Mesenchymal stem cell (in vitro differentiated cells and primary cell): ENCODE measurements around the gene PCDHB14.
"Not testable (repeated sequence)": the region's sequence is repeated elsewhere in the genome, so short reads cannot be mapped to it uniquely, and the experiment has no call there.

ENCODE experiments used
- DNase-seq: peaks from one replicate; pipeline ENCODE4 v3.0.0-alpha.2; 2013
- H2AFZ ChIP-seq: one replicate; pipeline ENCODE4 v1.6.1; 2013; ENCODE audit warnings: low read depth, mild to moderate bottlenecking, control low read depth, inconsistent platforms, low read length, moderate library complexity
- H2AK5ac ChIP-seq: 2 replicates; pipeline ENCODE4 v1.6.1; 2013; ENCODE audit warnings: low read length, moderate library complexity, mild to moderate bottlenecking, inconsistent platforms; ENCODE audit not compliant: severe bottlenecking
- H2BK120ac ChIP-seq: one replicate; pipeline ENCODE4 v1.6.1; 2013; ENCODE audit warnings: low read depth, mild to moderate bottlenecking, inconsistent platforms, low read length, moderate library complexity
- H2BK12ac ChIP-seq, 2 experiments: one replicate each; pipeline ENCODE4 v1.6.1; 2013; ENCODE audit warnings: inconsistent platforms in 2 of 2, low read length in 2 of 2, mild to moderate bottlenecking in 2 of 2, moderate library complexity in 2 of 2, control low read depth in 1 of 2
- H2BK15ac ChIP-seq: one replicate; pipeline ENCODE4 v1.6.1; 2013; ENCODE audit warnings: mild to moderate bottlenecking, low read depth, inconsistent platforms; ENCODE audit not compliant: poor library complexity, severe bottlenecking
- H2BK5ac ChIP-seq: 2 replicates; pipeline ENCODE4 v1.6.1; 2013; ENCODE audit warnings: low read depth, mild to moderate bottlenecking, low read length, control low read depth, inconsistent platforms; ENCODE audit not compliant: poor library complexity, severe bottlenecking
- H3K14ac ChIP-seq, 2 experiments: one replicate each; pipeline ENCODE4 v1.6.1; 2013; ENCODE audit warnings: inconsistent platforms in 2 of 2, low read length in 2 of 2, control low read depth in 1 of 2, mild to moderate bottlenecking in 1 of 2, moderate library complexity in 1 of 2
- H3K18ac ChIP-seq, 2 experiments: one replicate each; pipeline ENCODE4 v1.6.1; 2013; ENCODE audit warnings: inconsistent platforms in 2 of 2, low read length in 2 of 2, control low read depth in 1 of 2, low read depth in 1 of 2, mild to moderate bottlenecking in 1 of 2
- H3K23ac ChIP-seq, 2 experiments: one replicate each; pipeline ENCODE4 v1.6.1; 2013; ENCODE audit warnings: inconsistent platforms in 2 of 2, low read length in 2 of 2, mild to moderate bottlenecking in 2 of 2, moderate library complexity in 2 of 2, control low read depth in 1 of 2
- H3K27ac ChIP-seq: 2 replicates; pipeline ENCODE4 v1.5.1; 2013; ENCODE audit warnings: mild to moderate bottlenecking, moderate library complexity, low read length, control low read depth, inconsistent platforms; ENCODE audit not compliant: poor library complexity, severe bottlenecking
- H3K27me3 ChIP-seq, 2 experiments: 2 replicates each; pipeline versions ENCODE4 v1.6.1 to v1.7.0; 2013; ENCODE audit warnings: low read length in 2 of 2, mild to moderate bottlenecking in 2 of 2, moderate library complexity in 2 of 2, control low read depth in 1 of 2, inconsistent platforms in 1 of 2; ENCODE audit not compliant: control insufficient read depth in 1 of 2, insufficient read depth in 1 of 2
- H3K36me3 ChIP-seq, 2 experiments: 2 replicates each; pipeline versions ENCODE4 v1.6.1 to v1.7.0; 2013; ENCODE audit warnings: low read length in 2 of 2, control low read depth in 1 of 2, inconsistent platforms in 1 of 2, low read depth in 1 of 2, mild to moderate bottlenecking in 1 of 2; ENCODE audit not compliant: insufficient read depth in 2 of 2, control insufficient read depth in 1 of 2
- H3K4ac ChIP-seq, 2 experiments: one replicate each; pipeline ENCODE4 v1.6.1; 2013; ENCODE audit warnings: inconsistent platforms in 2 of 2, low read length in 2 of 2, mild to moderate bottlenecking in 2 of 2, moderate library complexity in 2 of 2, control low read depth in 1 of 2, low read depth in 1 of 2
- H3K4me1 ChIP-seq: 2 replicates; pipeline ENCODE4 v1.6.1; 2013; ENCODE audit warnings: low read depth, low read length, control low read depth; ENCODE audit not compliant: control insufficient read depth, insufficient read depth
- H3K4me2 ChIP-seq: 2 replicates; pipeline ENCODE4 v1.6.1; 2013; ENCODE audit warnings: low read length, mild to moderate bottlenecking, inconsistent platforms; ENCODE audit not compliant: poor library complexity, severe bottlenecking
- H3K4me3 ChIP-seq, 2 experiments: 2 replicates each; pipeline versions ENCODE4 v1.5.1 to v1.7.0; 2013; ENCODE audit warnings: low read length in 2 of 2, mild to moderate bottlenecking in 2 of 2, control low read depth in 1 of 2, low read depth in 1 of 2; ENCODE audit not compliant: insufficient read depth in 1 of 2
- H3K79me1 ChIP-seq: replicated peaks from 2 replicates; pipeline ENCODE4 v1.6.1; 2013; ENCODE audit warnings: mild to moderate bottlenecking, control low read depth, low read length, inconsistent platforms; ENCODE audit not compliant: poor library complexity, severe bottlenecking
- H3K9ac ChIP-seq: 2 replicates; pipeline ENCODE4 v1.7.0; 2013; ENCODE audit warnings: mild to moderate bottlenecking, low read length, moderate library complexity
- H3K9me3 ChIP-seq: 2 replicates; pipeline ENCODE4 v1.7.0; 2013; ENCODE audit warnings: mild to moderate bottlenecking, low read length; ENCODE audit not compliant: control insufficient read depth
- H4K8ac ChIP-seq: one replicate; pipeline ENCODE4 v1.6.1; 2013; ENCODE audit warnings: inconsistent platforms, mild to moderate bottlenecking, low read length, moderate library complexity
- H4K91ac ChIP-seq: one replicate; pipeline ENCODE4 v1.6.1; 2013; ENCODE audit warnings: mild to moderate bottlenecking, low read length, inconsistent platforms
- WGBS: methylation state at CpG from one replicate; pipeline ENCODE4 v1.1.7; 2013; ENCODE audit warnings: mixed read lengths; 5-methylcytosine and 5-hydroxymethylcytosine counted together

PCDHB14 gene

GRCh38 chr5:141210849-141211248, 12.3 kb upstream of the PCDHB14 start:
- WGBS, result 91% methylated on average over 12 of the region's 27 CpGs
- not testable (repeated sequence) for H3K4me2 ChIP-seq, H3K9ac ChIP-seq, H3K27me3 ChIP-seq, H3K23ac ChIP-seq, H2BK15ac ChIP-seq, H3K27ac ChIP-seq, H2BK5ac ChIP-seq, H2BK120ac ChIP-seq, H2AFZ ChIP-seq, H4K91ac ChIP-seq, DNase-seq, H3K14ac ChIP-seq, H3K18ac ChIP-seq, H3K79me1 ChIP-seq, H3K4me1 ChIP-seq, H3K4ac ChIP-seq, H2BK12ac ChIP-seq, H4K8ac ChIP-seq, H2AK5ac ChIP-seq, H3K4me3 ChIP-seq, H3K36me3 ChIP-seq
- H3K9me3 ChIP-seq, result peaks cover 68% of the 10 kb centered on the region

GRCh38 chr5:141213656-141214339, 9.3 kb upstream of the PCDHB14 start, which contains the start of gene PCDHB13:
Gene PCDHB13, plus strand, starts transcription at chr5:141213919. Its CDS starts 205 bp downstream, at chr5:141214124.
- not testable (repeated sequence) for H3K4me1 ChIP-seq

GRCh38 chr5:141214583-141214982, 8.6 kb upstream of the PCDHB14 start:
- not testable (repeated sequence) for H3K14ac ChIP-seq, H2BK120ac ChIP-seq, H2BK15ac ChIP-seq, H3K4ac ChIP-seq, H3K4me2 ChIP-seq, H3K4me3 ChIP-seq, H3K4me1 ChIP-seq, H3K79me1 ChIP-seq, H3K18ac ChIP-seq, H4K91ac ChIP-seq, H3K23ac ChIP-seq, DNase-seq, H3K9ac ChIP-seq, H2AK5ac ChIP-seq, H3K27me3 ChIP-seq, H3K27ac ChIP-seq, H3K36me3 ChIP-seq, H2BK5ac ChIP-seq, H2BK12ac ChIP-seq, H2AFZ ChIP-seq, H4K8ac ChIP-seq
- H3K9me3 ChIP-seq, result peaks cover 68% of the 10 kb centered on the region
- WGBS, result 90% methylated on average over 6 of the region's 12 CpGs

More at GRCh38 chr5:141213656-141214339, 9.3 kb upstream of the PCDHB14 start, which contains the start of gene PCDHB13:
- H3K14ac ChIP-seq, H3K4me3 ChIP-seq, DNase-seq, H3K4ac ChIP-seq, H3K27me3 ChIP-seq, H2BK120ac ChIP-seq, H3K18ac ChIP-seq, H4K8ac ChIP-seq, H3K79me1 ChIP-seq, H2BK15ac ChIP-seq, H4K91ac ChIP-seq, H3K23ac ChIP-seq, H3K27ac ChIP-seq, H2AFZ ChIP-seq, H3K9ac ChIP-seq, H3K36me3 ChIP-seq, H2BK5ac ChIP-seq, H3K4me2 ChIP-seq, H2BK12ac ChIP-seq, H2AK5ac ChIP-seq: not testable (repeated sequence)
- WGBS, result 70% methylated on average over 10 of the region's 18 CpGs
- H3K9me3 ChIP-seq, result peaks cover 68% of the 10 kb centered on the region

DNA sequence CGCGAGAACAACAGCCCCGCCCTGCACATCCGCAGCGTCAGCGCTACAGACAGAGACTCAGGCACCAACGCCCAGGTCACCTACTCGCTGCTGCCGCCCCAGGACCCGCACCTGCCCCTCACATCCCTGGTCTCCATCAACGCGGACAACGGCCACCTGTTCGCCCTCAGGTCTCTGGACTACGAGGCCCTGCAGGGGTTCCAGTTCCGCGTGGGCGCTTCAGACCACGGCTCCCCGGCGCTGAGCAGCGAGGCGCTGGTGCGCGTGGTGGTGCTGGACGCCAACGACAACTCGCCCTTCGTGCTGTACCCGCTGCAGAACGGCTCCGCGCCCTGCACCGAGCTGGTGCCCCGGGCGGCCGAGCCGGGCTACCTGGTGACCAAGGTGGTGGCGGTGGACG, 7.6 kb upstream of the PCDHB14 start:
- H3K27me3 ChIP-seq, H3K4me3 ChIP-seq, H3K27ac ChIP-seq, H3K14ac ChIP-seq, H2BK15ac ChIP-seq, H3K36me3 ChIP-seq, H3K4ac ChIP-seq, H2BK120ac ChIP-seq, H4K8ac ChIP-seq, H3K4me1 ChIP-seq, H2BK5ac ChIP-seq, H3K4me2 ChIP-seq, H2AK5ac ChIP-seq, H4K91ac ChIP-seq, H3K79me1 ChIP-seq, H3K9ac ChIP-seq, DNase-seq, H2AFZ ChIP-seq, H3K23ac ChIP-seq, H3K18ac ChIP-seq, H2BK12ac ChIP-seq: not testable (repeated sequence)
- WGBS, result 89% methylated on average over 14 of the region's 40 CpGs
- H3K9me3 ChIP-seq, result peaks cover 74% of the 10 kb centered on the region
